ENCODE data around the gene PADI4.
A peak's percentile ranks its signal among the peaks of the same experiment; 100 is the strongest.

Gene PADI4

GRCh38 chr1:17347769-17348592, 40.0 kb downstream of the PADI4 start:
- no peak for DNase-seq (ENCODE audit: extremely low read depth in 1 of 2, low read depth in 1 of 2)

DNA sequence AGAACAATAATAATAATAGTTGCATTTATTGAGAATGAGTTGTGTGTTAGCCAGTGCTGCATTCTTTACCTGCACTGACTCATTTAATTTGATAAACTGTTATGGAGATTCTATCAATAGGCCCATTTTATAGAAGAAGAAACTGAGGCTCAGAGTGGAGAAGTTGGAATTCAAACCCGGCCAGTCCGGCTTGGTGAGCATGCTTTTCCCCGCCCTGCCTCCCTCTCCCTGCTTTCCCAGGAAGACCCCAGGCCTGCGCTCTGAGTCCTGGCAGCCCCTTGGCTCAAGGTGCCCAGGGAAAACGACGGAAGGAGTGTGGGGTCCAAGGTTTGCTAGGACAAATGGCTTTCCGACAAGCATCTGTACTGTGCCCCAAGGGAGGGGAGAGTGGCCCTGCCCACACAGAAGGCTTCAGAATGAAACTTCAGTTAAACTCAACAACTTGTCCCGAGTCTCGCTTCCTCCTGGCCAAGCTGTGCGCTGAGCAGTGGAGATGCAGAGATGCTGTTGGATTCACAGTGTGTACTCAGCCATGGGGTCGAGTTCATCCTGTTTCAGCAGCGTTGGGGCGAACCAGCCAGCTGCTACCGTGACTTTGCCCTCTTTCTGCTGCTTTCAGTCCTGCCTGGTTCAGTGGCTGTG, 40.7 kb downstream of the PADI4 start:
- DNase-seq (ENCODE audit: extremely low read depth in 1 of 2, low read depth in 1 of 2), result no peak

GRCh38 chr1:17350083-17350482, 42.1 kb downstream of the PADI4 start:
- DNase-seq (ENCODE audit: extremely low read depth in 1 of 2, low read depth in 1 of 2), result no peak

- no peak for DNase-seq (ENCODE audit: extremely low read depth in 1 of 2, low read depth in 1 of 2)
Measured at GRCh38 chr1:17350928-17351446, 43.0 kb downstream of the PADI4 start.

- DNase-seq (ENCODE audit: extremely low read depth in 1 of 2, low read depth in 1 of 2), result no peak
Measured at GRCh38 chr1:17351598-17352324, 43.8 kb downstream of the PADI4 start.

DNA sequence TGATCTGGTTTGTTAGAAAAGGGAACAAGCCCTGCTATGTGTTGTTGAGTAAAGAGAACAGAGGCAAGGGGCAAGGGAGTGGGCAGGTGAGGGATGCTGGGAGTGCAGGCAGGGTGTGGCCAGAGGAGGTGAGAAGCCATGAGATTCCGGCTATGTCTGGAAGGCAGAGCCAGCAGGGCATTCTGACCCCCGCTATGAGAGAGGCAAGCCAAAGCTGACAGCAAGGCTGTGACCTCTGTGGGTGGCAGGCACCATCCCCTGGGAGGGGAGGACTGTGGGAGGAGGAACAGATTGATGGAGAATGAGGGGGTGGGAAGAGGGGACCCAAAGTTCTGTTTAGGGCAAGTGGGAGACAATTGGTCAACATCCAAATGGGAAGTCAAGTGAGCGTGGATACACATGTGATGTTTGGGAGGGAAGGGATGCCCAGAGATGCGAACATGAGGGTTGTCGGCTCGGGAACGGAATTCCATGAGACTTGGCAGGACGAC, 44.5 kb downstream of the PADI4 start:
- DNase-seq (ENCODE audit: extremely low read depth in 1 of 2, low read depth in 1 of 2), result no peak

GRCh38 chr1:17355898-17356297, 47.9 kb downstream of the PADI4 start:
- peak; percentile 7 to 23 for DNase-seq (ENCODE audit: extremely low read depth in 1 of 2, low read depth in 1 of 2)

DNA sequence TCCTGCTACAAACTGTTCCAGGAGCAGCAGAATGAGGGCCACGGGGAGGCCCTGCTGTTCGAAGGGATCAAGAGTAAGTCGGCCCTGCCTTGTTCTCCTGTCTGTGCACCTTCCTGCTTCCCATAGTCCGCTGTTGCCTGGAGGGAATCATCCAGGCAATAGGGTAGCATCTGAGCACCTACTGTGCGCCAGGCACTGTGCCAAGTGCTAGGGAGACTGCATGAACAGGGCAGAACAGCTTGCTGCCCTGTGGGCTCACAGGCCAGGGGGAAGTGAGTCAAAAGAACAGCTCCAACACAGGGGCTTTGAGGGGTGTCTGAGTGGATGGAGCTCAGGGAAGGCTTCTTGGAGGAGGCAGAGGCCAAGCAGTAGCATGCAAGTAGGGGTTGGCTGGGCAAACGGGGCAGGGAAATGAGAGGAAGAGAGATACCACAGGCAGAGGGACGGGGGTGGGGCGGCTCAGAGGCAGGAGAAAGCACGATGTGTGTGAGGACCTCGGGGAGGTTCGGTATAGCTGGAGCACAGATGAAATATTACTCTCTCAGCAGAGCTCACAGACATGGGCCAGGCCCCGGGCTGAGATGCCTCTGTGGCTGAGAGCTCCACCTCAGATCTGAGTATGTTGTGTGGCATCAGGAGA, 48.5 kb downstream of the PADI4 start:
- no peak for DNase-seq (ENCODE audit: extremely low read depth in 1 of 2, low read depth in 1 of 2)

- DNase-seq (ENCODE audit: extremely low read depth in 1 of 2, low read depth in 1 of 2), result no peak
Measured at GRCh38 chr1:17358557-17358956, 50.6 kb downstream of the PADI4 start.

DNA sequence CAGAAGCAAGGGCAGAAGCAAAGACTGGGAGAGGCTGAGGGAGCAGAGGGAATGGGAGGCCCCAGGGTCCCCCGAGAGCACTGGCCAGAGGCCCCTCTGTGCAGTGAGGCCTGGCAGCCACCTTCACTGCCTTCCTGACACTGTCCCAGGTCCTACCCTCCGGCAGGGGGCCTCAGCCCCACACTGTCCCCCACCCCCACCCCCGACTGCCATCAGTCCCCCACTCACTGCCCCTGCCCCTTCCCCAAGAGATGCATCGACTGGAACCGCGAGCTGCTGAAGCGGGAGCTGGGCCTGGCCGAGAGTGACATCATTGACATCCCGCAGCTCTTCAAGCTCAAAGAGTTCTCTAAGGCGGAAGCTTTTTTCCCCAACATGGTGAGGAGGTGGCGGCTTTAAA, 51.0 kb downstream of the PADI4 start:
- no peak for DNase-seq (ENCODE audit: extremely low read depth in 1 of 2, low read depth in 1 of 2)

- DNase-seq (ENCODE audit: extremely low read depth in 1 of 2, low read depth in 1 of 2), result no peak
Measured at GRCh38 chr1:17359808-17360207, 51.8 kb downstream of the PADI4 start.

DNA sequence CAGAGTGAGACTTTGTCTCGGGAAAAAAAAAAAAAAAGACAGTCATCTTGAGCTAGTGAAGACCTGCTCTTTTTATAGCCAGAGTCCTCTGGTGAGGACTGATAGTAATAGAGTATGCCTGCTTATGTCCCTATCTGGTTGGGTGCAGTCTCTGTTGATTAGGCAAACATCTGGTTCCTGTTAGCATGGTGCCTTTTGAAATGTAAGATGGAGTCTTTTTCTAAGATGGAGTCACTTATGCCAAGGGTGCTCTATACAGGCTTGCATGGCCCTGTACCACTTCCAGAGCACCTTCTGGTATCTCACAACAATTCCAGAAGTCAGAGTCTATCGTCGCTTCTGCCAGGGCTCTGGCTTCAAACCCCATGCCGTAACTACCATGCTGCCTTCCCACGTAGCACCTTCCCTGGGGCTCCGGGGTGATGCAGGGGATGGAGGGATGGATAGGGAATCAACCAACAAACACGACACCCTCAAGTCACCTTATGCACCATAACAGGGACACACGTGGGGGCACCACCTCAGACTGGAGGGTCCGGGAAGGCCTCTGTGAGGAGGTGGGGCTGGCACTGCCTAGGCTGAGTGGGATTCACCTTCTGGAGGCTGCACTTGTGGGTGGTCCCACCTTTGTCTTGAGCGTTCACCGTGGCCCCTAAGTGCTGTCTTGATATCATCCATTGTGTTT, 52.4 kb downstream of the PADI4 start:
- DNase-seq (ENCODE audit: extremely low read depth in 1 of 2, low read depth in 1 of 2), result no peak

GRCh38 chr1:17361687-17362086, 53.7 kb downstream of the PADI4 start:
- DNase-seq (ENCODE audit: extremely low read depth in 1 of 2, low read depth in 1 of 2), result no peak

GRCh38 chr1:17363351-17363750, 55.4 kb downstream of the PADI4 start:
- no peak for DNase-seq (ENCODE audit: extremely low read depth in 1 of 2, low read depth in 1 of 2)

GRCh38 chr1:17363771-17364170, 55.8 kb downstream of the PADI4 start:
- no peak for DNase-seq (ENCODE audit: extremely low read depth in 1 of 2, low read depth in 1 of 2)

DNA sequence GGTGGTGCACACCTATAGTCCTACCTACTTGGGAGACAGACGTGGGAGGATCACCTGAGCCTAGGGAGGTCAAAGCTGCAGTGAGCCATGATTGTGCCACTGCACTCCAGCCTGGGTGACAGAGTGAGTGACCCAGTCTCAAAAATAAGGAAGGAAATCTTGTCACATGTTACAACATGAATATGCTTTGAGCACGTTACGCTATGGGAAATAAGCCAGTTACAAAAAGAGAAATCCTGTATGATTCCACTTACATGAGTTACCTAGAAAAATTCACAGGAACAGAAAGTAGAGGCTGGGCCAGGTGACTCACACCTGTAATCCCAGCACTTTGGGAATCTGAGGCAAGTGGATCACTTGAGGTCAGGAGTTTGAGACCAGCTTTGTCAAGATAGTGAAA, 57.3 kb downstream of the PADI4 start:
- no peak for DNase-seq (ENCODE audit: extremely low read depth in 1 of 2, low read depth in 1 of 2)

GRCh38 chr1:17369466-17369865, 61.5 kb downstream of the PADI4 start:
- no peak for DNase-seq (ENCODE audit: extremely low read depth in 1 of 2, low read depth in 1 of 2)

DNA sequence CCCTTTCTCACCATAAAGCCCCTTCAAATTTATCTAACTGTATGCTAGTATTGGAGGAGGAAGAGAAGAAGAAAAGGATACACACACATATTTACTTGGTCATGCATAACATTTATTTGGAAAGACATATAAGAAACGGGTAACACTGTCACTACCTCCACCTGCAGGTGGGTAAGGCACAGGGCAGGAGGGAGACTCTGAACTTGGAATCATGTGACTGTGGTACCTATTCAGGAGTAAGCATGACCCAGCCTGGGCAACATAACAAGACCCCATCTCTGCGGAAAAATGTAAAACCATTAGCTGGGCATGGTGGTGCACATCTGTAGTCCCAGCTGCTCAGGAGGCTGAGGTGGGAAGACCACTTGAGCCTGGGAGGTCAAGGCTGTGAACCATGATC, 62.6 kb downstream of the PADI4 start:
- DNase-seq (ENCODE audit: extremely low read depth in 1 of 2, low read depth in 1 of 2), result no peak

DNA sequence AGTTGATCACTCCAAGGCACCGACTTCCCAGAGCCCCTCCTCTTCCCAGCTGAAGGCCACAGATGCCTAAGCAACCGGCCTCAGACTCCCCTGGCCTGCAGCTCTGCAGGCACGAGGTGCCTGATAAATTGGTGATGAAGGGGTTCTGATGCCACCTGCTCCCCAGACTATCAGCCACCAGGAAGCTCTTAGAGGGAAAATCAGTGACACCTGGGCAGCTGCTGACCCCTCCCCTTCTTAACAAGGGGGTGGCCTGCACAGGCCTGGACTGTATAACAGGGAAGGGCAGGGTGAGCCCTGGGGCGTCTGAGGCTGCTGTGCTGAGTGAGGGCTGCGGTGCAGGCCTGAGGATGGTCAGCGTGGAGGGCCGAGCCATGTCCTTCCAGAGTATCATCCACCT, 63.9 kb downstream of the PADI4 start, which contains the start of gene PADI6:
Gene PADI6 (plus strand): TSS at position 301 of the 400 bp plus-strand sequence. CDS start 50 bp downstream, at position 351.
- no peak for DNase-seq (ENCODE audit: extremely low read depth in 1 of 2, low read depth in 1 of 2)

DNA sequence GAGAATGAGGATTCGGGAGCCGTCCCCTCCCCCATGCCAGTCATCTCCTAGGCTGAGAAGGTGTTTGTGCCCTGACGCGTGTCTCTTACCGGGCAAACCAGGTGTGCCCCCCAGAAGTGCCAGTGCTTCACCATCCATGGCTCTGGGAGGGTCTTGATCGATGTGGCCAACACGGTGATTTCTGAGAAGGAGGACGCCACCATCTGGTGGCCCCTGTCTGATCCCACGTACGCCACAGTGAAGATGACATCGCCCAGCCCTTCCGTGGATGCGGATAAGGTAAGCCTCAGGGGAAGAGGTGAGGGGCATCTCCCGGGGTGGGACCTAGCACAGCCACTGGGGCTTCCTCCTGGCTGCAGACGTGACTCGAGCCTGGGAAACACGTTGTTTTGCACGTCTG, 65.0 kb downstream of the PADI4 start:
- no peak for DNase-seq (ENCODE audit: extremely low read depth in 1 of 2, low read depth in 1 of 2)

All from stimulated activated CD8-positive, alpha-beta memory T cell treated with anti-CD3 and anti-CD28 coated beads, Interleukin-7, amount 100 ng/mL, for 48 hours (primary cell).